Cerebellar cortex (tissue), 1 donor: ENCODE results near the gene PIEZO2.

Source experiments
- DNase-seq: peaks from one replicate; pipeline ENCODE4 v3.0.0-alpha.2; 2015; ENCODE audit warnings: low spot score

Gene PIEZO2

GRCh38 chr18:11064727-11065460, 84.5 kb downstream of the PIEZO2 start:
- no peak for DNase-seq

DNA sequence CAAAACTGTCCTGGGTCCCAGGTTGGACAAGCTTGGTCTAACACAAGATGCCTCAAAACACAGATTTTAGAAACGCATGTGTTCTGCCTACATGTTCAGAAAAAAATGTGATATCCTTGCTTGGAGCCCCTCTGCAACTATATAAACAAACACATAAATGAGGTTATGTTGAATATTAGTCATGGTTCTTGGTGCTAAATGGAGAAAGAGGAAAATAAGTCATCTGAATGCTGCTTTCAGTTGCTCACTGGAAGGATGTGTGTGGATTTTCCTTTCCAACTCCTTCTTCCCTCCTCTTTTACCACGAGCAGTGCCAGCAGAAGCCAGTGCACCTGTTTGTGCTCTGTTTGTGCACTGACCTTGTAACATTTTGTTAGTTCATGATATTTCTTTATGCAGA, 85.3 kb downstream of the PIEZO2 start:
- DNase-seq = no peak

GRCh38 chr18:11055721-11056120, 93.6 kb downstream of the PIEZO2 start:
- no peak for DNase-seq

DNA sequence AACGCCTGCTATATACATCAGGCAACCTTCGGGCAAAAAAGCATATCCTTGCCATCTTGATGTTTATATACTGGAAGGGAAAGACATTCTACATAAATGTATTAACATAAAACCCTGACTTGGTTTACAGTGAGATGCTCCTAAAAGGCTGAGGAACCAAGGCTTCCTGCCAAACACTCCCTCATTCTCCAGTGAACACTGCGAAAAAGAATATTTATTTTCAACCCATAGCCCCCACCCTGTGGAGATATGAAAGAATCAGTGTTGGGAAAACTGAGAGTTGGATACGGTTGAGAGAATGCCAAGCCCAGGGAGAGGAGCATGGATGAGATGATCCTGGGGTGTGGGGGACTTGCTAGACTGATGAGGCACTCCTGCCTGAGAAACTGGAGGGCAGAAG, 94.9 kb downstream of the PIEZO2 start:
- no peak for DNase-seq

GRCh38 chr18:11053293-11053692, 96.1 kb downstream of the PIEZO2 start:
- DNase-seq = no peak

DNA sequence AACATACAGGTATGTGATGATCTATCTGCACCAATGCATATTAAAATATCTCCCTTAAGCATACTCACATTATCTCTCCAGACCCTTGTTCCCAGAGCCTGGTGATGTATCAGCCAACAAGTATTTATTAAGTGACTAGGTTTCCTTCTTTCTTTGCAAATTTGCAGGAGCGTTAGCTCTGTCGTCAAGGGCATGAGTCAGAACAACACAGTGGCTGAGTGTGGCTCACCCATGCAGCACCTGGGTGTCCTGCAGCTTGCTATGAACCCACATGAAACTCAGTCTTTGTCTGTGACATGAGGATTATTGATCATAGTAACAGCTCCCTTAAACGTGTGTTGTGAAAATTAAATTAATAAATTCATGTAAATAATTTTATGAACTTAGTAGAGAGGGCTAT, 96.6 kb downstream of the PIEZO2 start:
- no peak for DNase-seq

GRCh38 chr18:11051462-11051861, 97.9 kb downstream of the PIEZO2 start:
- no peak for DNase-seq

DNA sequence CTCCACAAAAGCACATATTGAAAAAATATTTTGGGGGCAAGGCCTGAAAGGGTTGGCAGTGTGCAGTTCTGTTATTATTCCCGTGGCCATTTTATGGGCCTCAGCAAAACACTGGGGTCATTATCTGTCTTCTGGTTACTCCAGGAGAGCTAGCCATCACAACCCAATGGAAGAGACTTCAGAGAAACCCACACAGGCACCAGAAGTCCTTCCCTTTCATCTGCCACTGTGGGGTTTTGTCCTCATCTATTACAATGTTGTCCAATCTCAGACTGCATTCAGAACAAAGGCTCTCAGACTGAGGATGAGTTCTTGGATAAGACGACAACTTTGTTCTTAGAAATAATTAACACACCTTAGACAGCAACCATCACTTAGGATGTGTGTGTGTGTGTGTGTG, 98.4 kb downstream of the PIEZO2 start:
- DNase-seq = no peak

- DNase-seq = no peak
Measured at GRCh38 chr18:11047817-11048216, 101.6 kb downstream of the PIEZO2 start.

GRCh38 chr18:11047156-11047555, 102.2 kb downstream of the PIEZO2 start:
- no peak for DNase-seq

DNA sequence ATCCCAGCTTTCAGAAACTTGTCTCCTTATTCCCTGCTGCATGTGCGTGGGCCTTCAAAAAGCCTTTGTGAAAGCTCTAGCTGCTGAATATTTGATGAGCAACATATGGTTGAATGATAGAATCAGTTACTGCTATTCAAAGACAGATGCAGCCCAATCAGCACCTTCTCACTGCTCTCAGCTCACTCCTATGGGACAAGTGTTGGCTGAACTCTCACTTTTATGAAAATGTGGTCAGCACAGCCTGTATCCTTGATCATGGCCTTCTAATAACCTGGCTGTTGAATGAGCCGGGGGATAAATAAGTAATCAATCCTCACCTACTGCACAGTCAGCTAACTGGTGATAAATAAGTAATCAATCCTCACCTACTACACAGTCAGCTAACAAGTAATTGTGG, 103.2 kb downstream of the PIEZO2 start:
- DNase-seq = no peak

DNA sequence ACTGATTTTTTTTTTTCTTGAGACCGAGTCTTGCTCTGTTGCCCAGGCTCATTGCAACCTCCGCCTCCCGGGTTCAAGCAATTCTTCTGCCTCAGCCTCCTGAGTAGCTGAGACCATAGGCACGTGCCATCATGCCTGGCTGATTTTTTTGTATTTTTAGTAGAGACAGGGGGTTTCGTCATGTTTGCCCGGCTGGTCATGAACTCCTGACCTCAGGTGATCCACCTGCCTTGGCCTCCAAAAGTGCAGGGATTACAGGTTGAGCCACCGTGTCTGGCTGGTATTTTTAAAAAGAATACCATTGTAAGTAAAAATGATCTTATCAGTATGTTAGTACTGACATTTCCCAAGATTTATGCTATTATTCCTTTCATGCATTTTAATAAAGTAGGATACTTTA, 105.7 kb downstream of the PIEZO2 start:
- no peak for DNase-seq

DNA sequence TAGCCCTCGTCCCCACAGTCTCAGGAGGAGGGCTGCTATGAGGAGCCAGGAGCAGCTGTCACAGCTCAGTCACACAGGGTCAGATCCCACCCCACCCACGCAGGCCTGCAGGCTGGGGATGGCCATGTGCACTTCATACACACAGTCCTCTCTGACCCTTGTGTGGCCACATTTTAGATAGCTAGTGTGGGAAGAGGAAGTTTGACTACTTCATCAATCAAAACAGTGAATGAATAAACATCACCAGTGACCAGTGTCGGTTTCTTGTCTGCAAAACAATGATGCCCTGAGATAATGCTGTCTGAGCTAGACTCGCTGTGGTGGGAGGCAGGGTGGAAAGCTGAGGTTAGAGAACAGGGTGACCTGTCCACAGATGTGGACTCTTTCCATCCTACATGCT, 107.1 kb downstream of the PIEZO2 start:
- no peak for DNase-seq

- peak; percentile 19 for DNase-seq
Measured at GRCh38 chr18:11040823-11041656, 108.3 kb downstream of the PIEZO2 start.

DNA sequence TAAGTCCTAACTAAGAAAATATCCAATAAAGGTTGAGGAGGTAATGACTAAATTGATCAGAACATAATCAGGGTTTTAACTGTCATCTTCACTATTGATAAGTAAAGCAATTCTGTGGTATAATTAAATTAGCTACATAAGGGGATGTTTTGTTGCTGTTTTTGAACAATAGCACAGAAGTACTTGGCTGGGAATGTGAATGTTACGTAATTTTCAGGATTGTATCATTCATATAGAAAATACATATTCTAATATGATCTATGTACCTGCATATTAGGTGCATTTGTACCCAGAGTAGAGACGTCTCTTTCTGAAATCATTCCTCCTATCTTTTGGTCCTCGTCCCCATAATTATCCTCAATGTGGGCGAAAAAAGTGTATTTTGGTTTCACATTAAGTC, 109.0 kb downstream of the PIEZO2 start:
- DNase-seq = no peak

DNA sequence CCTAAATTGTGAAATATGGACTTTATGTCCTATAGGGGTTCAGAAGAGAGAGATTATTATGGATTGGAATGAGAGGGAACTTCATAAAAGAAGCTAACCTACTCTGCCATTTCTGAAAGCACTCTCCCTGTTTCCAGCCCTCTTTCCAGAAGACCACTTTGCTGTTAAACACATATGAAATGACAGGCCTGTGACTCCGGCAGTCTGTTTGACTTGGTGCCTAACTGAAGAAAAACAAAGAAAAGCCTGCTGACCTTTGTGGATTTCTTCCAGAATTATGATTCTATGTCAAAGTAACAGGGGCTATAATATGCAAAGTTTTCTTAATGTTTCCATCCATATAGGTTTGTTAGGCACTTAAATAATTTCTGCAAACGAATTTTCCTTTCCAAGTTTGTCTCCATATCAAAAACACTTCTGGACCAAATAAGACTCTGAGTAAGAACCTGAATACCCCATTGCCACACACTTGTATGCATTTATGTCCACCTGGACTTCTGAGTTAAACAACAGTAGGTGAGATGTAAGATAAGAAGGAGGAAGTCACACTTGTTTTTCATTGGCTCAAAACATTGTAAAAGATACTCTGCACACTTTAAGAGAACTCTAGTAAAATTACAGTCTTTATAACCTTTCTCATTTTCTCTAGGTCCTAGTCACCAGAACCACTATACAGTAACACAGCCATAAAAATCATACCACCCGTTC, 111.7 kb downstream of the PIEZO2 start:
- DNase-seq = no peak

GRCh38 chr18:11035814-11036495, 113.4 kb downstream of the PIEZO2 start:
- DNase-seq = no peak

DNA sequence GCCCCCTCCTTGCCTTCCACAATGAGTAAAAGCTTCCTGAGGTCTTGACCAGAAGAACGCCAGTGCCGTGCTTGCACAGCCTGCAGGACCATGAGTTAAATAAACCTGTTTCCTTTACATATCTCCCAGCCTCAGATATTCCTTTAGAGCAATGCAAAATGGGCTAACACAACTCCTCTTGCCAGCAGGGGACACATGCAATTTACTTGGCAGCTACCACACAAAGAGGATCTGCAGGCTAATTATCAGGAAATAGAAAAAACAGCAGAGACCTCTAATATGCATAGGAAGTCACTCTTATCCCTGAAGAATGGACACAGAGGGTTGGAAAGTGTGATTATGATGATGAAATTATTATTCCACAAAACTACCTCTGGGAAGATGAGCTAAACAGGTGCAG, 114.0 kb downstream of the PIEZO2 start:
- DNase-seq = no peak

DNA sequence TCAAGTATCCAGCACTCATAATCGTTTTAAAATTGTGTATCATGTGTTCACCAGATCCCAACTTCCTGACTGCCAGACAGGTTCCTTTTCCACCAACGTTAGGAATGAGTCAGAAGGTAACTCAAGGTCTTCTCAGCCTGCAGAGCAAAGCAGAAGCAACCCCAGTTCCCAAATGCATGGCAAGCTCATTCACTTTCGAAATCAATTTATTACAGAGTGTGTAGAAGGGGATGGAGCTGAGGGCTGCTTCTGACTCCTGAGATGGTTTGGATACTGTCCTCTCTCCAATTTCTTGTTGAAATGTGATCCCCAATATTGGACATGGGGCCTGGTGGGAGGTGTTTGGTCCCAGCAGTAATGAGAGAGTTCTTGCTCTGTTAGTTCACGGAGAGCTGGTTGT, 114.5 kb downstream of the PIEZO2 start:
- DNase-seq = no peak

- no peak for DNase-seq
Measured at GRCh38 chr18:11033503-11033902, 115.9 kb downstream of the PIEZO2 start.

- no peak for DNase-seq
Measured at GRCh38 chr18:11031966-11032365, 117.4 kb downstream of the PIEZO2 start.

- DNase-seq = no peak
Measured at GRCh38 chr18:11029021-11029420, 120.3 kb downstream of the PIEZO2 start.
